T1000 (cell line): ENCODE data around the gene CCDC192.

Source experiments
- DNase-seq: peaks from one replicate; lab custom pipeline; 2025; ENCODE audit warnings: mixed read lengths; lab: John Stamatoyannopoulos, UW

CCDC192 gene

GRCh38 chr5:127958421-127959011, 255.3 kb downstream of the CCDC192 start:
- DNase-seq, result no peak

GRCh38 chr5:127959152-127959764, 256.1 kb downstream of the CCDC192 start:
- peak; percentile 33 for DNase-seq

- DNase-seq, result no peak
Measured at GRCh38 chr5:127960270-127960691, 257.1 kb downstream of the CCDC192 start.

GRCh38 chr5:127961006-127961762, 258.0 kb downstream of the CCDC192 start:
- DNase-seq, result no peak

- no peak for DNase-seq
Measured at GRCh38 chr5:127961763-127962145, 258.6 kb downstream of the CCDC192 start.

- no peak for DNase-seq
Measured at GRCh38 chr5:127962491-127962890, 259.3 kb downstream of the CCDC192 start.

- no peak for DNase-seq
Measured at GRCh38 chr5:127963233-127963632, 260.0 kb downstream of the CCDC192 start.

- DNase-seq, result no peak
Measured at GRCh38 chr5:127963931-127964330, 260.7 kb downstream of the CCDC192 start.

GRCh38 chr5:127967323-127967982, 264.3 kb downstream of the CCDC192 start:
- no peak for DNase-seq

GRCh38 chr5:127967983-127968592, 264.9 kb downstream of the CCDC192 start:
- DNase-seq, result no peak

GRCh38 chr5:127969002-127969401, 265.8 kb downstream of the CCDC192 start:
- DNase-seq, result no peak

- no peak for DNase-seq
Measured at GRCh38 chr5:127969651-127970050, 266.5 kb downstream of the CCDC192 start.

- no peak for DNase-seq
Measured at GRCh38 chr5:127970081-127970480, 266.9 kb downstream of the CCDC192 start.

- no peak for DNase-seq
Measured at GRCh38 chr5:127970854-127971425, 267.7 kb downstream of the CCDC192 start.

- DNase-seq, result no peak
Measured at GRCh38 chr5:127975961-127976360, 272.8 kb downstream of the CCDC192 start.

GRCh38 chr5:127976525-127976924, 273.3 kb downstream of the CCDC192 start:
- no peak for DNase-seq

GRCh38 chr5:127976991-127977717, 274.0 kb downstream of the CCDC192 start:
- no peak for DNase-seq

GRCh38 chr5:127978738-127979300, 275.6 kb downstream of the CCDC192 start:
- no peak for DNase-seq

GRCh38 chr5:127979475-127979874, 276.3 kb downstream of the CCDC192 start:
- DNase-seq, result no peak

GRCh38 chr5:127980843-127981242, 277.7 kb downstream of the CCDC192 start:
- DNase-seq, result no peak

- no peak for DNase-seq
Measured at GRCh38 chr5:127981498-127981897, 278.3 kb downstream of the CCDC192 start.
